H9 (cell line): ENCODE results near the gene MTG2. TPM values are rescaled to one million over a fixed set of nuclear protein-coding genes. Genes with fewer than 3 reads are reported as not detected.

ENCODE experiments used
- DNase-seq: peaks from one replicate; pipeline ENCODE4 v3.0.0-alpha.2; 2017
- H2AFZ ChIP-seq: one replicate; pipeline ENCODE4 v1.6.1; 2013; ENCODE audit warnings: mild to moderate bottlenecking, low read length, control low read depth, moderate library complexity
- H2AK5ac ChIP-seq: 2 replicates; pipeline ENCODE4 v1.6.1; 2013; ENCODE audit warnings: low read length, control low read depth, mixed read lengths; ENCODE audit not compliant: insufficient read length
- H2BK120ac ChIP-seq: one replicate; pipeline ENCODE4 v1.6.1; 2013; ENCODE audit warnings: low read depth, mild to moderate bottlenecking, low read length, control low read depth, inconsistent platforms; ENCODE audit not compliant: poor library complexity, severe bottlenecking
- H2BK12ac ChIP-seq: 2 replicates; pipeline ENCODE4 v1.6.1; 2013; ENCODE audit warnings: low read length, control low read depth, mixed read lengths, low read depth; ENCODE audit not compliant: insufficient read length
- H2BK15ac ChIP-seq: 2 replicates; pipeline ENCODE4 v1.6.1; 2013; ENCODE audit warnings: low read depth, low read length, control low read depth
- H2BK20ac ChIP-seq: one replicate; pipeline ENCODE4 v1.6.1; 2013; ENCODE audit warnings: low read depth, mild to moderate bottlenecking, low read length, control low read depth, inconsistent platforms; ENCODE audit not compliant: poor library complexity, severe bottlenecking
- H2BK5ac ChIP-seq: 2 replicates; pipeline ENCODE4 v1.6.1; 2013; ENCODE audit warnings: low read length, control low read depth, mixed read lengths; ENCODE audit not compliant: insufficient read length
- H3K14ac ChIP-seq: 2 replicates; pipeline ENCODE4 v1.6.1; 2013; ENCODE audit warnings: low read length, control low read depth; ENCODE audit not compliant: insufficient read depth
- H3K18ac ChIP-seq: 2 replicates; pipeline ENCODE4 v1.6.1; 2013; ENCODE audit warnings: low read depth, mild to moderate bottlenecking, mixed read lengths, low read length, control low read depth; ENCODE audit not compliant: insufficient read length
- H3K23ac ChIP-seq: 2 replicates; pipeline ENCODE4 v1.6.1; 2013; ENCODE audit warnings: low read length, control low read depth, mixed read lengths, low read depth; ENCODE audit not compliant: insufficient read length
- H3K23me2 ChIP-seq: 2 replicates; pipeline ENCODE4 v1.6.1; 2013; ENCODE audit warnings: low read depth, mild to moderate bottlenecking, mixed read lengths, low read length, control low read depth; ENCODE audit not compliant: insufficient read length, poor library complexity, severe bottlenecking
- H3K27ac ChIP-seq: 2 replicates; pipeline ENCODE4 v1.5.1; 2013; ENCODE audit warnings: low read length, control low read depth, mixed read lengths, low read depth; ENCODE audit not compliant: insufficient read length
- H3K27me3 ChIP-seq: 2 replicates; pipeline ENCODE4 v1.6.1; 2013; ENCODE audit warnings: low read length, control low read depth, inconsistent platforms; ENCODE audit not compliant: insufficient read depth
- H3K4ac ChIP-seq: 2 replicates; pipeline ENCODE4 v1.6.1; 2013; ENCODE audit warnings: low read depth, mild to moderate bottlenecking, control low read depth, inconsistent platforms, low read length, moderate library complexity
- H3K4me1 ChIP-seq: 2 replicates; pipeline ENCODE4 v1.6.1; 2013; ENCODE audit warnings: low read length, control low read depth, inconsistent platforms; ENCODE audit not compliant: insufficient read depth
- H3K4me2 ChIP-seq: 2 replicates; pipeline ENCODE4 v1.6.1; 2013; ENCODE audit warnings: low read length, control low read depth, mixed read lengths; ENCODE audit not compliant: insufficient read length, insufficient read depth
- H3K56ac ChIP-seq: 2 replicates; pipeline ENCODE4 v1.6.1; 2013; ENCODE audit warnings: low read depth, mild to moderate bottlenecking, mixed read lengths, low read length, control low read depth; ENCODE audit not compliant: insufficient read length
- H3K79me1 ChIP-seq: 2 replicates; pipeline ENCODE4 v1.6.1; 2013; ENCODE audit warnings: low read depth, mild to moderate bottlenecking, moderate library complexity, low read length, control low read depth, inconsistent platforms; ENCODE audit not compliant: insufficient read depth, poor library complexity, severe bottlenecking
- H3K79me2 ChIP-seq: 2 replicates; pipeline ENCODE4 v1.6.1; 2013; ENCODE audit warnings: low read length, control low read depth, inconsistent platforms; ENCODE audit not compliant: insufficient read depth
- H3K9ac ChIP-seq: 2 replicates; pipeline ENCODE4 v1.6.1; 2013; ENCODE audit warnings: low read length, control low read depth, mixed read lengths; ENCODE audit not compliant: insufficient read length; ENCODE audit errors: extremely low read depth
- H3K9me3 ChIP-seq: one replicate; pipeline ENCODE4 v1.6.1; 2013; ENCODE audit warnings: low read depth, low read length, inconsistent platforms; ENCODE audit not compliant: control insufficient read depth
- H3T11ph ChIP-seq: one replicate; pipeline ENCODE4 v1.6.1; 2013; ENCODE audit warnings: mild to moderate bottlenecking, low read length, control low read depth, inconsistent platforms
- H4K20me1 ChIP-seq: one replicate; pipeline ENCODE4 v1.6.1; 2013; ENCODE audit not compliant: control insufficient read depth, insufficient read length, insufficient read depth
- H4K5ac ChIP-seq: 2 replicates; pipeline ENCODE4 v1.6.1; 2013; ENCODE audit warnings: low read depth, mild to moderate bottlenecking, mixed read lengths, low read length, control low read depth; ENCODE audit not compliant: insufficient read length
- H4K8ac ChIP-seq: replicated peaks from 2 replicates; pipeline ENCODE4 v1.6.1; 2013; ENCODE audit warnings: low read length, control low read depth, mixed read lengths, low read depth; ENCODE audit not compliant: insufficient read length
- H4K91ac ChIP-seq: 2 replicates; pipeline ENCODE4 v1.6.1; 2013; ENCODE audit warnings: low read depth, mild to moderate bottlenecking, moderate library complexity, mixed read lengths, low read length, control low read depth; ENCODE audit not compliant: insufficient read length
- H3K27ac Mint-ChIP-seq, 3 experiments: 2 replicates in 2 of 3; 3 replicates in 1 of 3; pipeline ENCODE4 v1.8.0; 2020 to 2021; ENCODE audit warnings: mixed read lengths in 3 of 3, mild to moderate bottlenecking in 1 of 3, moderate library complexity in 1 of 3
- H3K27me3 Mint-ChIP-seq: 2 replicates; pipeline ENCODE4 v1.8.0; 2021; ENCODE audit warnings: low read depth, mild to moderate bottlenecking, moderate library complexity, mixed read lengths
- H3K36me3 Mint-ChIP-seq, 3 experiments: 2 replicates in 2 of 3; 3 replicates in 1 of 3; pipeline ENCODE4 v1.8.0; 2020 to 2021; ENCODE audit warnings: low read depth in 3 of 3, mixed read lengths in 3 of 3; ENCODE audit not compliant: insufficient read depth in 1 of 3
- H3K4me1 Mint-ChIP-seq, 2 experiments: 2 replicates each; pipeline ENCODE4 v1.8.0; 2020; ENCODE audit warnings: mixed read lengths in 2 of 2
- H3K4me3 Mint-ChIP-seq, 2 experiments: 2 replicates in 1 of 2; 3 replicates in 1 of 2; pipeline ENCODE4 v1.8.0; 2020 to 2021; ENCODE audit warnings: mild to moderate bottlenecking in 2 of 2, mixed read lengths in 2 of 2, moderate library complexity in 1 of 2
- H3K9me3 Mint-ChIP-seq, 2 experiments: 2 replicates in 1 of 2; 3 replicates in 1 of 2; pipeline ENCODE4 v1.8.0; 2020; ENCODE audit warnings: mild to moderate bottlenecking in 2 of 2, mixed read lengths in 2 of 2, moderate library complexity in 1 of 2
- WGBS: extraction: QIAGEN DNeasy Blood & Tissue Kit; methylation state at CpG from one replicate; pipeline ENCODE4 v1.1.7; 2013; ENCODE audit warnings: missing lambda C conversion rate, low lambda C conversion rate, mixed read lengths; ENCODE audit not compliant: insufficient read length; ENCODE audit errors: extremely low coverage; 5-methylcytosine and 5-hydroxymethylcytosine counted together
- total RNA-seq: library from RNA; stranded (reverse); gene quantifications from 2 replicates; pipeline ENCODE4 v1.2.1, GENCODE V29; 2021
- TF ChIP-seq, protein P1 (sequence below): fragments of 200-600 bp; sonication (generic); conservative IDR thresholded peaks from 3 replicates; pipeline ENCODE4 v1.8.0; 2021; ENCODE audit warnings: antibody characterized with exemption, mild to moderate bottlenecking

Gene MTG2
- total RNA-seq, 1 experiment from 2014 or later = 25.1 TPM

- no peaks in the 10 kb centered on the region for H3K79me1 ChIP-seq
- no peak overlapping the region for H3K4me2 ChIP-seq
- H3K4me1 Mint-ChIP-seq = peaks cover 16 to 25% of the 10 kb centered on the region in 2 experiments
- H3K9me3 Mint-ChIP-seq = no peaks in the 10 kb centered on the region
- no peak overlapping the region for H2BK20ac ChIP-seq
- H3K18ac ChIP-seq = no peak overlapping the region
- no peak overlapping the region for H2BK15ac ChIP-seq
- H4K5ac ChIP-seq = no peak overlapping the region
- DNase-seq = no peak
- no peak overlapping the region for H2BK120ac ChIP-seq
- WGBS = no CpG with 5 or more reads among the region's 13 CpGs
- H4K91ac ChIP-seq = no peak overlapping the region
- no peak overlapping the region; the same call in 1 of the 2 replicates for H3K14ac ChIP-seq
- no peak overlapping the region for H2AK5ac ChIP-seq
- H3K9ac ChIP-seq = no peak overlapping the region
- no peak overlapping the region for H3K4me3 Mint-ChIP-seq
- H3K79me2 ChIP-seq = no peaks in the 10 kb centered on the region
- no peak overlapping the region for H3K4ac ChIP-seq
- no peak overlapping the region for H2AFZ ChIP-seq
- no peak overlapping the region for H3K23ac ChIP-seq
- H3K27me3 Mint-ChIP-seq = peaks cover 77% of the 10 kb centered on the region
- H2BK5ac ChIP-seq = no peak overlapping the region
- H3K23me2 ChIP-seq = peaks cover 12% of the 10 kb centered on the region
- no peak overlapping the region for H4K8ac ChIP-seq
- TF ChIP-seq, protein P1, sequence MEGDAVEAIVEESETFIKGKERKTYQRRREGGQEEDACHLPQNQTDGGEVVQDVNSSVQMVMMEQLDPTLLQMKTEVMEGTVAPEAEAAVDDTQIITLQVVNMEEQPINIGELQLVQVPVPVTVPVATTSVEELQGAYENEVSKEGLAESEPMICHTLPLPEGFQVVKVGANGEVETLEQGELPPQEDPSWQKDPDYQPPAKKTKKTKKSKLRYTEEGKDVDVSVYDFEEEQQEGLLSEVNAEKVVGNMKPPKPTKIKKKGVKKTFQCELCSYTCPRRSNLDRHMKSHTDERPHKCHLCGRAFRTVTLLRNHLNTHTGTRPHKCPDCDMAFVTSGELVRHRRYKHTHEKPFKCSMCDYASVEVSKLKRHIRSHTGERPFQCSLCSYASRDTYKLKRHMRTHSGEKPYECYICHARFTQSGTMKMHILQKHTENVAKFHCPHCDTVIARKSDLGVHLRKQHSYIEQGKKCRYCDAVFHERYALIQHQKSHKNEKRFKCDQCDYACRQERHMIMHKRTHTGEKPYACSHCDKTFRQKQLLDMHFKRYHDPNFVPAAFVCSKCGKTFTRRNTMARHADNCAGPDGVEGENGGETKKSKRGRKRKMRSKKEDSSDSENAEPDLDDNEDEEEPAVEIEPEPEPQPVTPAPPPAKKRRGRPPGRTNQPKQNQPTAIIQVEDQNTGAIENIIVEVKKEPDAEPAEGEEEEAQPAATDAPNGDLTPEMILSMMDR = no peak
- H3K56ac ChIP-seq = no peak overlapping the region
- peaks cover 25% of the 10 kb centered on the region; the same call in 1 of the 2 replicates for H3K27me3 ChIP-seq
- no peaks in the 10 kb centered on the region for H3K36me3 Mint-ChIP-seq
- H3K27ac Mint-ChIP-seq = no peak overlapping the region
- H3K4me1 ChIP-seq = no peaks in the 10 kb centered on the region
- no peak overlapping the region for H3K27ac ChIP-seq
- H3K9me3 ChIP-seq = no peaks in the 10 kb centered on the region
- no peaks in the 10 kb centered on the region for H4K20me1 ChIP-seq
- H2BK12ac ChIP-seq = no peak overlapping the region
- H3T11ph ChIP-seq = no peak overlapping the region
Observed at GRCh38 chr20:62222972-62223371, 40.1 kb downstream of the MTG2 start.
